Fibroblast of skin of scalp (primary cell): ENCODE measurements around the gene KRTAP5-2.
"Not testable (repeated sequence)": the region's sequence is repeated elsewhere in the genome, so short reads cannot be mapped to it uniquely, and the experiment has no call there.

Experiments used
- DNase-seq: peaks from one replicate; pipeline ENCODE4 v3.0.0-alpha.2; 2013

KRTAP5-2 gene

GRCh38 chr11:1589191-1589963 is 8.7 kb downstream of the KRTAP5-2 start:
- not testable (repeated sequence) for DNase-seq

GRCh38 chr11:1586699-1587098 is 11.4 kb downstream of the KRTAP5-2 start:
- DNase-seq = no peak

DNA sequence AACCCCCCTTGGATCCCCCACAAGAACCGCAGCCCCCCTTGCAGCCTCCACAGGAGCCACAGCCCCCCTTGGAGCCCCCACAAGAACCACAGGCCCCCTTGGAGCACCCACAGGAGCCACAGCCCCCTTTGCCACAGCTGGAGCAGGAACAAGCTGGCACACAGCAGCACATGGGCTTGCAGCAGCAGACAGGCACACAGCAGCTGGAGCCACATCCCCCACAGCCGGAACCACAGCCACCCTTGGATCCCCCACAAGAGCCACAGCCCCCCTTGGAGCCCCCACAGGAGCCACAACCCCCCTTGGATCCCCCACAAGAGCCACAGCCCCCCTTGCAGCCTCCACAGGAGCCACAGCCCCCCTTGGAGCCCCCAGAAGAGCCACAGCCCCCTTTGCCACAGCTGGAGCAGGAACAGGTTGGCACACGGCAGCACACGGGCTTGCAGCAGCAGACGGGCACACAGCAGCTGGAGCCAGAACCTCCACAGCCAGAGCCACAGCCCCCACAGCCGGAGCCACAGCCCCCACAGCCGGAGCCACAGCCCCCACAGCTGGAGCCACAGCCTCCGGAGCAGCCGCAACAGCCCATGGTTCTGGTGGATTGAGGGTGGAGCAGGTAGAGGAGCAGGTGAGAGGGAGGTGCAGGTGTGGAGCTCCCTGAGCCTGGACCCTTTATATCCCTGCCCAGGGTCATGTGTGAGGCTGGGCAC is 13.3 kb downstream of the KRTAP5-2 start, which contains the start of gene KRTAP5-1:
Gene KRTAP5-1 (minus strand): TSS at position 623 of the 710 bp plus-strand sequence. CDS start 34 bp downstream, at position 589.
- DNase-seq = not testable (repeated sequence)

DNA sequence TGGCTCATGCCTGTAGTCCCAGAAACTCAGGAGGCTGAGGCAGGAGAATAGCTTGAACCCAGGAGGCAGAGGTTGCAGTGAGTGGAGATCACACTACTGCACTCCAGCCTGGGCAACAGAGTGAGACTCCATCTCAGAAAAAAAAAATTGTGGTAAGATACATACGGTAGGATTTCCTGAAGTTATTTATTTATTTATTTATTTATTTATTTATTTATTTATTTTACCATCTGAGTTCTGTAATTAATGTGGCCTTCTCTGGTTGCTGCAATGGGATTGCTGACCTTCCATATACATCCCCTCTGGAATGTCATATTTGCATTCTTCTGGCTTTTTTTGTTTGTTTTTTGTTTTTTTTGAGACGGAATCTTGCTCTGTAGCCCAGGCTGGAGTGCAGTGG is 15.2 kb downstream of the KRTAP5-2 start:
- DNase-seq = not testable (repeated sequence)

DNA sequence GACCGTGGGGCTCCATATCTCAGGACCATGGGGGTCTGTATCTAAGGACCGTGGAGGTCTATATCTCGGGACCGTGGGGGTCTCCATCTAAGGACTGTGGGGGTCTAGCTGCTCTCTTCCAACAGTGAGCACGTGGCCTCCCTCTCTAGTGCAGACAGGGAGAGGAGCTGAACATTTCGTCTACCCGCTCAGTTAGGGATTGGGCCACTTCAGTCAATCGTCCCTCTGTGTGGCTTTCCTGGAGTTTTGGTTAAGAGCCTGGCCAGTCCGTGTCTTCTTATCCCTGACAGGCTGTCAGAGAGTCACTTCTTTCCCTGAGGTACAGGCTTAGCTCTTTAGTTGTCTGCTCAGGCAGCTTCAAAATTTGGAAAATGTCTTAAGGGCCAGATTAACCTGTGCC is 16.1 kb downstream of the KRTAP5-2 start:
- no peak for DNase-seq

DNA sequence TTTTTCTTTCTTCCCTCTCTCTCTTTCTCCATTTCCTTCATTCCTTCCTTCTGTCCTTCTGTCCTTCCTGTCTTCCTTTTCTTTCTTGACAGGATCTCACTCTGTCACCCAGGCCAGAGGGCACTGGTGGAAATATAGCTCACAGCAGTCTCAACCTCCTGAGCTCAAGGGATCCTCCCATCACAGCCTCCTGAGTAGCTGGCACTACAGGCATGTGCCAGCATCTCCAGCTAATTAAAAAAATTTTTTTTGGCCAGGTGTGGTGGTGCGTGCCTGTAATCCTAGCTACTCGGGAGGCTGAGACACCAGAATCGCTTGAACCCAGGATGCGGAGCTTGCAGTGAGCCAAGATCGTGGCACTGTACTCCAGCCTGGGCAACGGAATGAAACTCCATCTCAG is 21.3 kb downstream of the KRTAP5-2 start:
- DNase-seq = no peak

DNA sequence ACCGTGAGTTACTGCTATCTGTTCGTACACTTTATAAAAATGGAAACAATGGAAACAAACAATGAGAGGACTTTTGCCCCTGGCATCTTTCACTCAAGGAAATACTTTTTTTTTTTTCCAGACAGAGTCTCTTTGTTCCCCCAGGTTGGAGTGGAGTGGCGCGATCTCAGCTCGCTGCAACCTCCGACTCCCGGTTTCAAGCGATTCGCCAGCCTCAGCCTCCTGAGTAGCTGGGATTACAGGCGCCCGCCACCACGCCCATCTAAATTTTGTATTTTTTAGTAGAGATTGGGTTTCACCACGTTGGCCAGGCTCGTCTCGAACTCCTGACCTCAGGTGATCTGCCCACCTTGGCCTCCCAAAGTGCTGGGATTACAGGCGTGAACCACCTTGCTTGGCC is 22.3 kb downstream of the KRTAP5-2 start:
- DNase-seq = not testable (repeated sequence)

- DNase-seq = no peak
These were observed 23.2 kb downstream of the KRTAP5-2 start for GRCh38 chr11:1574933-1575242.

DNA sequence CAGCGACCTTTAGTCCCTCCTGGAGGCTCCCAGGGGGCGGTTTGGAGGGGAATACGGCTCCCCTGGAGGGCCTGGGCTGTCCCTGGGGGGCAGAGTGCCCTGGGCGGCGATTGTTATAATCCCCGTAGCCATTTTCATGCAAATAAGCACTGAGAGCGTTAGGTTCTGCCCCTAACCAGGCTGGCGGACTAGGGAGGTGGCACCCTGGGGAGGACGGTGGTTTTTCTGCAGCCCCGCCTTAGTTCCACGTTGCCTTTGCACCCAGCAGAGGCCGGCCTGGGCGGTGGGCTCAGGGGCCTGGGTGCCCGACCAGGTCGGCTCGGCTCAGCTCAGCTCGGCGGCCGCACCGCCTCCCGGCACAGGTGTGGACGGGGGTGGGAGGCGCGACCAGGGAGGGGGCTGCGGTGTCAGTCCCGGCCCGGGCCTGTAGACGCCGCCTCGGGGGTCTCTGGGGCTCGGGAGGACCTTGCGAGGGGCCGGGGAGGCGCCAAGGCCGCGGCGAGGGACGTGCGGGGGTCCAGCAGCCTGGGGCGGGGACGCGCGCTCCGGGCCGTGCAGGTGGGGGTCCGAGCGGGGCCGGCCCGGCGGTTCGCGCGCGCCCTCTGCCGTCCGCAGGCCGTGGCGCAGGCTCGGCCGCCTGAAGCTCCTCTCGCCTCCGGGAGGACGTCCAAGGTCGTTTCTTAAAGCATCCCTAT is 23.7 kb downstream of the KRTAP5-2 start:
- DNase-seq = peak; percentile 34

- no peak for DNase-seq
These were observed 24.2 kb downstream of the KRTAP5-2 start for GRCh38 chr11:1573903-1574237.

GRCh38 chr11:1573077-1573902 is 24.8 kb downstream of the KRTAP5-2 start:
- DNase-seq = no peak

DNA sequence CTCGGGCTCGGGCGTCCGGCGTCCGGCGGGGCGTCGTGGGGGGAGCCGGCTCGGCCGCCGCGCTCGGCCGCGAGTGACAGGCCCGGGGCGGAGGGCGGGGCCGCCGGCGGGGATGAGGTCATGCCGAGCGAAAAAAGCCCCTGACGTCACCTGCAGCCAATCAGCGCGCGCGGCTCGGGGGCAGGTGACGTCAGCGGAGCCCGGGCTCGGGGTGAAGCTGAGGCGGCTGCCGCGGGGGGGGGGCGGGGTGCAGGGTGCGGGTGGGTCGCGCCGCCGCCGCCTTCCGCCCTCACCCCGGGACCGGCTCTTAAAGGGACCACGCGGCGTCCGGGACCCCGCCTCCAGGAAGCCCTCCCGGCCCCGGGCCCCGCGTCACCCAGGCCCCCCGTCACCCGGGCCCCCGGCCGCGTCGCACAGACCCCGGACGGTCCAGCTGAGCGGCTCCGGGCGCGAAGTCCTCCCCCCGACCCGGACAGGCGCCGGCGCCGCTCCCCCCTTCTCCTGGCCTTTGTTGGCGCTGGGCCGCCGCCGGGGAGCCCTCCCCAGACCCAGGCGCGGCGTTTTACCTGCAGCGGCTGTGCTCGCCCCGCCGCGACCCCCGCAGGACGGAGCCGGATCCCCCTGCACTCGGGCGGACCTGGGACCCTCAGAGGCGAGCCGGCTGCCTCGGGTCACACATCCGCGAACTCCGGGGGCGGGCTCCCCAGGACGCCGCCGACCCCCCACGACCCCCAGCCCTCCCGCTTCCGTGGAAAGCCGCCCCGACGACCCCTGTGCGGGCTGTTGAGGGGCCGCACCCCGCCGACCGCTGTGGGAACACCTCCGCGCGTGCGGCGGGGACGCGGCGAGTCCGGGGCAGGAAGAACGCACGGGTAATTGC is 25.7 kb downstream of the KRTAP5-2 start, which contains the start of gene DUSP8:
Gene DUSP8 (minus strand): TSS at position 75 of the 880 bp plus-strand sequence. CDS start 6,445 bp downstream, outside the sequence.
- peak; percentile 91 for DNase-seq

GRCh38 chr11:1571760-1572196 is 26.3 kb downstream of the KRTAP5-2 start:
- no peak for DNase-seq

DNA sequence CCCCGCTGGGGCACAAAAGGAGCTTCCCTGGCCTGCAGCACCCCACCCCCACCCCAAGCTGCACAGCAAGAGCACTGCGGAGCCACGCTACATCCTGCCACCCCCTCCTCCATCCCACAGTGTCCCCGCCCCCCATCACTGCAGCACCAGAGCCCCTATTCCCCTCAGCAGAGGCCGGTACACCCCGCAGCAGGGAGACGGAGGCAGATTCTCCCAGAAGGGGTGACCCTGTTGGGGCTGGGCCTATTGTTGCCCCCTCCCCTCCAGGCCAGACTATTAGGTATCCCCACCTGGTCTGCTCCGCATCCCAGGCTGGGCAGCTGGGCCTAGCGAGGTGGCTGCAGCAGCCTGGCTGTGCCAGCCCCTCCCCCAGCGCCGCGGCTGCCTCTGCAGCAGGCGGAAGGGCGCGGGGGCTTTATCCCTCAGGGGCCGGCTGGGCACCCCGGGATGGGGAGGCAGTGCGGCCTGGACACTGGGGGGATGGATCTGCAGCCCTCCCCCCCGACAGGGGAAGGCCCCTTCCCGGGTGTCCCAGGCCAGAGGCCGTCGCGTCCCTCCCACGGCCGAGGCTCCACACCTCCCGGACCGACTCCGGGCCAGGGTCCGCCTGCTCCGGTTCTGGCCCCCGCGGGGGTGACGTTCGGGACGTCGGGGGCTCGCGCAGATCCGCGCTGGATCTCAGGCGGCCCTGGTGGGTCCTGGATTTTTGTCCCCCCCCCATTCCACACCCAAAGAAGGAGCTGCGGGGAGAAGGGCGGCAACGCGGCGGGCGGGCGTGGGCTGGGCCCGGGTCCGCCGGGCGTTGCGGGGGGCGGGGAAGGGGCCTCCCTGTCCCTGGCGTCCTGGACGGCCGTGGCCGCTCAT is 27.0 kb downstream of the KRTAP5-2 start:
- DNase-seq = peak; percentile 37

- DNase-seq = no peak
These were observed 27.6 kb downstream of the KRTAP5-2 start for GRCh38 chr11:1570531-1570895.

DNA sequence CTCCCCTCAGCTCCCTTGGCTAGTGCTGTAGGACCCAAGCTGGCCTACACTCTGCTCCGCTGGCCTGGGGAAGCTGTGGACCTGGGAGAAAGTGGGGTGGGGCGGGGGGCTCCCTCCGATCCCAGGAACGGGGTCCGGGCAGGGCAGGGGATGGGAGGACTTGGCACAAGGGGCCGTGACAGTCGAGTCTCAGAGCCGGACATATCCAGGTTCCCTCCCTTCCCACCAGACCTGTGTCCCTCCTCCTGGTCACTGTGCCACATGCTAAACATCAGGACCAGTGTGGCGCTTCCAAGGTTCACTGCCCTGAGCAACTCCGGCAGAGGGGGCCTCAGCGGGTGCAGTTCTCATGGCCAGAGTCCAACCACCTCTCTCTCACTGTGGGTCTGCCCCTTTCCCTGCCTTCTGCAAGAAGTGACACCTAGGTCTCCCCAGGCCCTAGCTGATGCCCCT is 28.1 kb downstream of the KRTAP5-2 start:
- DNase-seq = no peak

DNA sequence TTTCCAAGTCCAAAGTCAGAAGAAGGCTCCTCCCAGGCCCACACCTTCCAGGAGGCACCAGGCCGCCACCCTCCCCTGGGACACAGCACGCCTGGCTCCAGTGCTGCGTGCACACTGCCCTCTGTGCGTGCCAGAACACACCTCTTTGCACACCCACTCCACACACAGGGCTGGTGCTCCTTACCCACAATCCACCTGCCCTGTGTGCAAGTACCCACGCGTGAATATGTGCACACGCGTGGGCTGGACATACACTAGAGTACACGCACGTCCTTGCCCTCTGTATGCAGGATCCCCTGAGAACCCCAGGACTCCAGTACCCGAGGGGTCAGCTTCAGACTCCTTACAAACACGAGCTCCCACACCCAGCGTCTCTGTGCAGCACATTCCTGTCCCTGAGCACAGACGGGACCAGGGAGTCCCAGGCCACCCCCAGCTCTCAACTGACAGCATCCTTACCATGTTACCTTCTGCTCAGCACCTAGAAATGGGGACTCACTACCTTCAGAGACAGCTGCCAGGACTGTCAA is 28.8 kb downstream of the KRTAP5-2 start:
- no peak for DNase-seq

DNA sequence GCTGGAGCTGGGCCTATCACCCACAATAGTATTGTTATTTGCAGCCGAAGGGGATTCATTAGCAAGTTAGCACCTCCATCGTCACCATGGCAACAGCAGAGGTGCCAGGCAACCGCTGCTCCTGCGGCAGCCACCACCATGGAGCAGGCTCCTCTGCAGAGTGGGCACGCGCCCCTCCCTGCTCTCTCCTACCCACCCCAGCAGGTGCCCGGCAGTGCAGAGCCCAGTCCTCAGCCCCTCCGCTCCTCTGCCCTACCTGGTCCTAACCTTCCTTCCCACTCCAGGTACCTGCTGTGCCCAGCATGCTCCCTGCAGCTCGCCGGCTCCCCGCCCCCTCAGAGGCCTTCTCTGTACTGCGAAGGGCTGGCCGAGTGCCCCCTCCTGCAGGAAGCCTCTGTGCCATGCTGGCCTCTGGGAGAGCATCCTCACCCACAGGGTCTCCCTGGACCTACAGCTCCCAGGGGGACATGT is 29.6 kb downstream of the KRTAP5-2 start:
- DNase-seq = no peak

- no peak for DNase-seq
These were observed 30.4 kb downstream of the KRTAP5-2 start for GRCh38 chr11:1567721-1568100.
